Ishikawa (cell line): ENCODE results near the gene PPFIA4.

ENCODE experiments used
- CEBPB ChIP-seq: IDR thresholded peaks from 2 replicates; pipeline ENCODE4 v1.6.1; 2012
- CREB1 ChIP-seq: IDR thresholded peaks from 2 replicates; pipeline ENCODE4 v1.6.1; 2012; ENCODE audit warnings: low read depth
- EGR1 ChIP-seq: IDR thresholded peaks from 2 replicates; pipeline ENCODE4 v1.6.1; 2012
- EP300 ChIP-seq: IDR thresholded peaks from 2 replicates; pipeline ENCODE4 v1.6.1; 2012; ENCODE audit warnings: borderline replicate concordance
- FOXM1 ChIP-seq: IDR thresholded peaks from 2 replicates; pipeline ENCODE4 v1.6.1; 2012; ENCODE audit warnings: low read depth, borderline replicate concordance
- MAX ChIP-seq: IDR thresholded peaks from 2 replicates; pipeline ENCODE4 v1.6.1; 2012
- NFIC ChIP-seq: IDR thresholded peaks from 2 replicates; pipeline ENCODE4 v1.6.1; 2012
- RAD21 ChIP-seq: IDR thresholded peaks from 2 replicates; pipeline ENCODE4 v1.6.1; 2012; ENCODE audit warnings: low read depth
- REST ChIP-seq: IDR thresholded peaks from 2 replicates; pipeline ENCODE4 v1.6.1; 2012; ENCODE audit warnings: low read depth, mild to moderate bottlenecking
- TAF1 ChIP-seq: IDR thresholded peaks from 2 replicates; pipeline ENCODE4 v1.6.1; 2012; ENCODE audit warnings: low read depth, mild to moderate bottlenecking
- TCF12 ChIP-seq: IDR thresholded peaks from 2 replicates; pipeline ENCODE4 v1.6.1; 2012; ENCODE audit warnings: low read depth
- TEAD4 ChIP-seq: IDR thresholded peaks from 2 replicates; pipeline ENCODE4 v1.6.1; 2012
- YY1 ChIP-seq: IDR thresholded peaks from 2 replicates; pipeline ENCODE4 v1.6.1; 2012; ENCODE audit warnings: low read depth
- ZBTB7A ChIP-seq: IDR thresholded peaks from 2 replicates; pipeline ENCODE4 v1.6.1; 2012; ENCODE audit warnings: low read depth
- TF ChIP-seq, protein P1 (sequence below): IDR thresholded peaks from 2 replicates; pipeline ENCODE4 v1.6.1; 2012

The PPFIA4 gene

DNA sequence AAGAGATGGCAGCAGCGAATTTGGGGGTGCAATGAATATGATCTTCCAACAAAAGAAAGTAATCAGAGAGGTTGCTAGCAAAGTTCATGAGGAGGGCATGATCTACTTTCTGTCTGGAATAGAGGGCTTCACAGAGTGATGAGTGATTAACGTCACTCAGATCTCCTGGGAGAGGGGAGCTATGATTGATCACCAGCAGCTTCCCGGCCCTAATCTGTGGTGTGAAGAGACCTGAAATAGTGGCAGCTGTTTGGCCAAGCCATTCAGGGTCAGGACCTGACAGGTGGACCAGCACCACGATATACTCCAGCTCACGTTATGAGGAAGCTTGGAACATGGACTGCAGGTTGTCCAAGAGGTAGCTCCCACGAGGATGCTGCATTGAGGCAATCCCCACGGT, 39.0 kb upstream of the PPFIA4 start:
- TF ChIP-seq CREB1 = no peak
- no peak for TF ChIP-seq MAX
- no peak for TF ChIP-seq REST
- TF ChIP-seq TCF12 = no peak
- no peak for TF ChIP-seq NFIC
- no peak for TF ChIP-seq RAD21
- TF ChIP-seq TAF1 = no peak
- TF ChIP-seq TEAD4 = no peak
- TF ChIP-seq EP300 = no peak
- TF ChIP-seq YY1 = no peak
- TF ChIP-seq FOXM1 = no peak
- no peak for TF ChIP-seq ZBTB7A
- TF ChIP-seq CEBPB = no peak
- no peak for TF ChIP-seq EGR1
- TF ChIP-seq, protein P1, sequence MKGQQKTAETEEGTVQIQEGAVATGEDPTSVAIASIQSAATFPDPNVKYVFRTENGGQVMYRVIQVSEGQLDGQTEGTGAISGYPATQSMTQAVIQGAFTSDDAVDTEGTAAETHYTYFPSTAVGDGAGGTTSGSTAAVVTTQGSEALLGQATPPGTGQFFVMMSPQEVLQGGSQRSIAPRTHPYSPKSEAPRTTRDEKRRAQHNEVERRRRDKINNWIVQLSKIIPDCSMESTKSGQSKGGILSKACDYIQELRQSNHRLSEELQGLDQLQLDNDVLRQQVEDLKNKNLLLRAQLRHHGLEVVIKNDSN = no peak

DNA sequence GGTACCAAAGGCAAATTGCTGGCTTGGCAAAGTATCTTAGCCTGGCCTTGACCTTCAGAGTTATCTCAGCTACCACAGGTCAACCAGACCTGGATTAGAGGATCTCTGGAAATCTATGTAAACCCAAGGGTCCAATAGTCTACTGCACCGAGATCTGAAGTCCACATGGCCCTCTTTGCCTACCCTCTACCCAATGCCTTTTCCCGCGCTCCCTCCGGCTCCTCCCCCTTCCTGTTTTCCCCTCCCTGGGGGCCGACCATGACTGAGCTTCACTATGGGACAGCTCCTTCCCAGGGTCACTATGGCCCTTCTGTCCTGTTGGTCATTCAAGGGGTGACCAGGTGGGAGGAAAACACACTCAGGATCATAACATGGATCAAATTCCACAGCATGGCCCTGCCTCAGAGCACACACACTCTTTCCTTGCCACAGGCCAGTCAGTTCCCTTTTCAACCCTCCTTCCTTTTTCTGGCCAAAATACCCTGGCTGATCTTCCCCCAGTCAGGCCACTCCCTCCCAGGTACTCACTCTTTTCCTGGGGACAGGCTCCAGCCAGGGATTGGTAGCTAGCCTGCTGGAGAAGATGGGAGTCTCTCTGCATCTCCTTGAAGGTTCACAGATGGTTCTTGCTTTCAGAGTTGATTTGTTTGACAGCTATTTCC, 38.2 kb upstream of the PPFIA4 start:
- no peak for TF ChIP-seq FOXM1
- no peak for TF ChIP-seq REST

GRCh38 chr1:202989879-202990278, 36.4 kb upstream of the PPFIA4 start:
- TF ChIP-seq TAF1 = no peak
- TF ChIP-seq NFIC = no peak
- TF ChIP-seq RAD21 = no peak
- TF ChIP-seq ZBTB7A = no peak
- no peak for TF ChIP-seq TCF12
- TF ChIP-seq FOXM1 = no peak
- no peak for TF ChIP-seq REST
- no peak for TF ChIP-seq CREB1

GRCh38 chr1:202991112-202991511, 35.2 kb upstream of the PPFIA4 start:
- TF ChIP-seq CREB1 (no peak), TAF1 (no peak), TEAD4 (no peak)
- TF ChIP-seq, protein P1 = no peak

GRCh38 chr1:202994756-202995155, 31.5 kb upstream of the PPFIA4 start:
- no peak for TF ChIP-seq CREB1
- TF ChIP-seq EGR1 = no peak
- no peak for TF ChIP-seq TEAD4
- TF ChIP-seq CEBPB = no peak
- no peak for TF ChIP-seq EP300
- TF ChIP-seq TAF1 = no peak
- TF ChIP-seq, protein P1 = no peak
- TF ChIP-seq YY1 = no peak
- TF ChIP-seq MAX = no peak
- TF ChIP-seq TCF12 = no peak
- no peak for TF ChIP-seq REST
- no peak for TF ChIP-seq FOXM1
- no peak for TF ChIP-seq RAD21
